Islet precursor cell (in vitro differentiated cells): ENCODE measurements around the gene OR10H4.
"Not testable (repeated sequence)": the region's sequence is repeated elsewhere in the genome, so short reads cannot be mapped to it uniquely, and the experiment has no call there.

Experiments used
- DNase-seq: peaks from one replicate; pipeline ENCODE4 v3.0.0-alpha.2; 2018

The OR10H4 gene

DNA sequence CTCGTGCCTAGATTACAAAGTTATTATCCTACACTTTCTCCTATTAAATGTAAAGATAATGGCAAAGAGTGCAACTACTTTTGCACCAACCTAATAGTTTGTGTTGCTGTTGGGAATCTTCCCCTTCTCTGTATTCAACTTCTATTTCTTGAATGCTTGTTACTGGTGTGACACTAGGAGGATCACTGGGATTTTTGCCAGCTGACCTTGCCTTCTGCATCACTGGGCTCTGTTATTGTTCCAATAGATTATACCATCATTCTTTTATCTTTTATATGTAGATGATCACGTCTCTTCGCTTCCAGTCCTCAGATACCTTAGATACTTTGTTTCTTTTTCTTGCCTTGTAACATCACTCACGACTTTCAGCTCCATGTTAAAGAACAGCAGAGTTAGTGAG is 3.5 kb upstream of the OR10H4 start:
- DNase-seq = no peak

DNA sequence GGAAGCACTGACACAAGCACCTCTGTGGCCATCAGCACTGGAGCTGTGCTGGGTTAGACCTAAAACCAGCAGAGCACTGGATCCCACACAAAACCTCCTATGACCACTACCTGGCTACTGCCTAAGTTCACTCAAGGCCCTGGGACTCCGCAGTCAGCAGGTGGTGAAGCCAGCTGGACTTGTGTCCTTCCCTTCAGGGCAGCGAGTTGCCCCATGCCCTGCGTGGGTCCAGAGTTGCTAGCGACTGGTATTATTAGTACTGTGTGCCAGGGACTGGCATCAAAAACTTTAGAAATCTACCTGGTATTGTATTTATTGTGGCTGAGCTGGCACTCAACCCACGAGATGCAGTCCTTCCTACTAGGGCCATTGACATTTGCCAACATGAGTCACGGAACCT is 6.0 kb downstream of the OR10H4 start:
- no peak for DNase-seq

DNA sequence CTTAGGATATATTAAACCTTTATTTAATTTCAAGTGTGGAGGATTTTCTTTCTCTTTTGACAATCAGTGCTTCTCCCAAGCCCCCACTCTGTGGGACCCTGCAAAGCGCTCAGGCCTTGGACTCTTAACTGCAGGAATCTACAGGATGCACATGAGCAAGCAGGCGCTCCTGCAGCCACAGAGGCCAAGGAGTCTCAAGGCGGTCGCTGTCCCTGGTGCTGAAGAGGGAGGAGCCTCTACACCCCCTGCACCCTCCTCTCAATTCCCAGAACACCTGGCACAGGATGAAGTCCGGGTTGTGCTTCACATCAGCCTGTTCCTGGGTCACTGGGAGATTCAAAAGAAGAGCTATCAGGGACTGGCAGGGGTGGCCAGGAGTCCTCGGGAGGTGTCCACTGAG is 13.5 kb downstream of the OR10H4 start:
- no peak for DNase-seq

DNA sequence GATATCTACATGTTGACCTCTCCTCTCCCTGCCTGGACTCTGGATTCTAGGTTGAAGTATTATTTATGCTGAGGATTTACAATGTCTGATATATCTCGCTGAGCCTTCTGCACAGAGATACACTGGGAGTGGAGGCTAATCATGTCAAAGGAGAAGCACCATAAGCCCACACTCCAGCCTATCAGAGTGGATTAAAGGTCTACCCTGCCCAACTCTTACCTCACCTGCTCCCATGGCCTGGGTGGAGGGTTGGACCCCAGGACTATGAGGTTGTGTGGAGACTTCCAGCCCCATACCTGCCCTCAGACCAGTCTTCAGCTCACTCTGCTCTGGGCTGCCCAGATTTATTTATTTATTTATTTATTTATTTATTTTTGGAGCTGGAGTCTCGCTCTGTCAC is 15.4 kb downstream of the OR10H4 start:
- DNase-seq = no peak

DNA sequence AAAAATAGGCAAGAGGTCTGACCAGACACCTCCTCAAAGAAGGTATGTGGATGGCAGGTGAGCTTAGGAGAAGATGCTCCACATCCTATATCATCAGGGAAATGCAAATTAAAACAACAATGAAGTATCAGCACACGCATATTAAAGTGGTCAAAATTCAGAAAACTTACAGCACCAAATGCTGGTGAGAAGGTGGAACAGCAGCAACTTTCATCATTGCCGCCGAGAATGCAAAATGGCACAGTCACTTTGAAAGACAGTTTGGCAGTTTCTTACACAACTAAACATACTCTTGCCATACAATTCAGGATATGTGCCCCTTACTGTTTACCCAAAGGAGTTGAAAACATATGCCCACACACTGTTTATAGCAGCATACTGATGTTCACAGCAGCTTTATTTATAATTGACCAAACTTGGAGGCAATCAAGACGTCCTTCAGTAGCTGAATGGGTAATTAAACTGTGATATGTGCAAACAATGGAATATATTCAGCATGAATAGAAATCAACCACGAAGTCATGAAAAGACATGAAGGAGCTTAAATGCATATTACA is 22.5 kb downstream of the OR10H4 start:
- no peak for DNase-seq

DNA sequence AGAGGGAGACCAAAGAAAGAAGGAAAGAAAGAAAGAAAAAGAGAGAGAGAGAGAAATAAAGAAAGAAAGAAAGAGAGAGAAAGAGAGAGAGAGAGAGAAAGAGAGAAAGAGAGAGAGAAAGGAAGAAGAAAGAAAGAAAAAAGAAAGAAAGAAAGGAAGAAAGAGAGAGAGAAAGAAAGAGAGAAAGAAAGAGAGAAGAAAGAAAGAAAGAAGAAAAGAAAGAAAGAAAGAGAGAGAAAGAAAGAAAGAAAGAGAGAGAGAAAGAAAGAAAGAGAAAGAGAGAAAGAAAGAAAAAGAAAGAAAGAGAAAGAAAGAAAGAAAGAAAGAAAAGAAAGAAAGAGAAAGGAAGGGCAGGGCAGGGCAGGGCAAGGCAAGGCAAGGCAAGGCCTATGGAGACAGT is 23.2 kb downstream of the OR10H4 start:
- DNase-seq = not testable (repeated sequence)

DNA sequence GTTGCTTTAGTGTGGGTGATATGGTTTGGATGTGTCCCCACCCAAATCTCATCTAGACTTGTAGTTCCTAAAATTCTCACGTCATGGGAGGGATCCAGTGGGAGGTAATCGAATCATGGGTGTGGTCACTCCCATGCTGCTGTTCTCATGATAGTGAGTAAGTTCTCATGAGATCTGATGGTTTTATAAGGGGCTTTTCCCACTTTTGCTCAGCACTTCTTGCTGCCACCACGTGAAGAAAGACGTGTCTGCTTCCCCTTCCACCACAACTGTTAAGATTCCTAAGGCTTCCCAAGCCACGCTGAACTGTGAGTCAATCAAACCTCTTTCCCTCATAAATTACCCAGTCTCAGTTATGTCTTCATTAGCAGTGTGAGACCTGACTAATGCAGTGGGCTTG is 26.0 kb downstream of the OR10H4 start:
- DNase-seq = no peak

DNA sequence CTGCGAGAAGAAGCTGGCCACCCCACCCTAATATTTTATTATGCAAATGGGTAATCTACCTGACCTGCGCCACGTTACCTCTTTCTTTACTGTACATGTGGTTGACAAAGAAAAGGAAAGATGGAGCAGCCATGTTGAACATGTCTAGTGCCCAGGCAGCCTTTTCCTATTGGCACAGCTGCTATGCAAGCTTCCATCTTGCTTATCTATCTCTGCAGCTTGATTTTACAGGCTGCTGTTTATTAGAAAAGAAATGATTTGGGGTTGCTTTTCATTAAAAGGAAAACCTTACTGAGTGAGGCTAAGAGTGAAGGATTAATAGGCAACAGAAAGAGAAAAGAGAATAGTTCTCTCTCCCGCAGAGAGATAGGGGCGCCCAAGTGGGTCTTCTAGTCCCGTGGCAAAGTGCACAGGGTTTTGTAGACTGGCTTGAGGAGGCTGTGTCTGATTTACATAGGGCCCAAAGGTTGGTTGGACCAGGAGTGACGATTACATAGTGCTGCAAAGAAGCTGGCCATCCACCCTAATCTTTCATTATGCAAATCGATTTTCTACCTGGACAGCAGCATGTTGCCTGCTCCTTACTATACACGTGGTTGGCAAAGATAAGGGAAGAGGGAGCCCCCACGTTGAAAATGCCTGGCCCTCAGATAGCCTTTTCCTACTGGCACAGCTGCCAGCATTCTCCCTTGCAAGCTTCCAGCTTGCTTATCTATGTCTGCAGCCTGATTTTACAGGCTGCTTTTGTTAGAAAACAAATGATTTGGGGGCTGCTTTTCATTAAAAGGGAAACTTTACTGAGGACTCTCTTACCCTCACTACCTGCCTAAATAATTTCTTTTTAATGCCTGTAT is 28.3 kb downstream of the OR10H4 start:
- DNase-seq = no peak

DNA sequence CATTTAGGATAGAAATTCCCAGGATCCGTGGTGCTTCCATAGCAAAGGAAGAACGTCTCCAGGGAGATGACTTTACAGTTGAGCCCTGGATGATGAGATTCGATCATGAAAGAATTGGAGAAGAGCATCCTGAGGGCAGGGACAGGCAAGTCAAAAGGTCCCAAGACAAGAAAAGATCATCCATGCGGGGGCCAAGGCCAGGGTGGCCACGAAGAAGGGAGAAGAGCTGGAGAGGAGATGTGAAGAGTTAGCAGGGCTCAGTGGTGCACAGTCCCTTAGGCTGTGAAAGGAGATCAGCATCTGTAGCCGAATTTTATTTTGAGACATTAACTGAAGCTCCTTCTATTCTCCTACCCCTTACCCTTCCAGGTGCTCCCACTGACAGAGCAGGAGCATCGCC is 28.9 kb downstream of the OR10H4 start:
- DNase-seq = no peak

DNA sequence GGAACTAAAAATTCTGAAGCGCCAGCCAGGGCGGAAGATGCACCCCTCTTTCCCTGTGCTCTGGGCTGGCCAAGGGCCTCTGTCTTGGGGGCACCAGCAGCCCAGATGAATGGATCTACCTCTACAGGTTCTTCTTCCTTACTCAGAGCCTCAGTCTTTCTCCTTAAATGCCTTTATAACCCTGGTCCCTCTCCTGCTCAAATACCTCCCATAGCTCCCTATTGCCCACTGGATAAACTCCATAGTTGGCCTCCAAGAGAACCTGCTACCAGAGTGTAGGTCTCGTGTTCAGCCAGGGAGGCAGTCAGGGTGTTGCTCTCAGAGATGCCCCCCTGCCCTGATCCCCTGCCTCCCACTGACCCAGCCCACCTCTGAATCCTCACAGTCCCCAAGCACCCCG is 30.5 kb downstream of the OR10H4 start:
- DNase-seq = no peak

DNA sequence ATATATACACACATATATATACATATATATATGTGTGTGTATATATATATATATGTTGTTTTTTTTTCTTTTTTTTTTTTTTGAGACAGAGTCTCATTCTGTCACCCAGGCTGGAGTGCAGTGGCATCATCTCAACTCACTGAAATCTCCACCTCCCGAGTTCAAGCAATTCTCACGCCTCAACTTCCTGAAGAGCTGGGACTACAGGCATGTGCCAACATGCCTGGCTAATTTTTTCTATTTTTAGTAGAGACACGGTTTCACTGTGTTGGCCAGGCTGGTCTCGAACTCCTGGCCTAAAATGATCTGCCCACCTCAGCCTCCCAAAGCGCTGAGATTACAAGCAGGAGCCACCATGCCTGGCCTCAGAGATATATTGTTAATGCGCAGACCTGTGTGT is 37.0 kb downstream of the OR10H4 start:
- DNase-seq = not testable (repeated sequence)

DNA sequence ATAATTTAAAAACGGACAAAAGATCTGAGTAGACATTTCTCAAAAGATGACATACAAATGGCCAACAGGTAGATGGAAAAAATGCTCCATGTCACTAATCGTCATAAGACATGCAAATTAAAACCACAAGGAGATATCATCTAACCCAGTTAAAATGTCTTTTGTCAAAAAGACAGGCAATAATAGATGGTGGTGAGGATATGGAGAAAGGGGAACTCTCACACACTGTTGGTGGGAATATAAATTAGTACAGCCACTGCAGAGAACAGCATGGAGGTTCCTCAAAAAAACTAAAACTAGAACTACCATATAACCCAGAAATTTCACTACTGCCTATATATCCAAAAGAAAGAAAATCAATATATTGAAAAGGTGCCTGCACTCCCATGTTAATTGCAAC is 37.9 kb downstream of the OR10H4 start:
- DNase-seq = no peak

DNA sequence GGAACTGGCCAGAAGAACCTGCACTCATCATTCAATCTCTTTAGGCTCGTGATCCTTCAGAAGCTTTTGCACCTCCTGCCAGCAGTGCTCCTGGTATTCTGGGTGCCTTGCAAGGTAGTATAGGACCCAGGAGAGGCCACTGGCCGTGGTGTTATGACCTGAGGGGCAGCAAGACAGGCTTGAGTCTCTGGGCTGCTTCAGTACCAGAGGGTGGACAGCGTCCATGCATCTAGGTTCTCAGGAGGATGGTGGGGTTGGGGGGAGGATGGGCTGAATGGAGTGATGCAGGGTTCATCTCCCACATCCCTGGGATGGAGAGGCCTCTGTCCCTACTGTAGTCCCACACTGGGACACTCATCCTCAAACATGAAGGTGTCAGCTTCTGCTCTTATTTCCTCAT is 41.1 kb downstream of the OR10H4 start:
- DNase-seq = no peak

DNA sequence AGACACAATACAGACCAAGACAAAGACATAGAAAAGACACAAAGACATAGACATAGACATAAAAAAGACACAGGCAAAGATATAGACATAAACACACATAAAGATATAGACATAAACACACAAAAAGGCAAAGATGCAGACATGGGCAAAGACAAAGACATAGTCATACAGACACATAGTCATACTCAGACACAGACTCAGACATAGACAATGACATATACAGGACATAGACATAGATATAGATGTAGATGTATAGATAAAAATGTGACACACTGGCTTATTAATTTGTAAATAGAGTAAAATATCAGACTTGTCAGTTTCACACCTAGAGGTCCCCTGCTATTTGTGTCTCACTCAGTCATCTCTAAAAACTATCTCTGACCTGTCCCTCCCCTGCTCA is 42.8 kb downstream of the OR10H4 start:
- no peak for DNase-seq

DNA sequence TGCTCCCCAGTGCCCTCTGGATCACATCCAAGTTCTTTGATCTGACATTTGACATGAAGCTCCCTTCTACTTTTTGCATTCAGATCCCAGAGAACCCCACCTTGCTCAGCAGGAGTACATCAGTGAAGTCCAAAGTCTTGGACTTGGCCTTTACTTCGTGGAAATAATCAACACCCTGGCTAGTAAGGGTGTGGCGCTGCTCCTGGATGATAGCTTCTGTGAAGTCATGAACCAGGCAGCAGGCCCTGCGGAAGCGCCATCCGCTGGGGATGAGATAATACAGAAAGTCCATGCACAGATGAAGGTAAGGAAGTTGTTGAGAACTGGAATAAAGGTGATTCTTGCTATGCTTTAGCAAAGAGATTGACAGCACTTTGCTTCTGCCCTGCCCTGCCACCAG is 43.2 kb downstream of the OR10H4 start:
- DNase-seq = no peak

DNA sequence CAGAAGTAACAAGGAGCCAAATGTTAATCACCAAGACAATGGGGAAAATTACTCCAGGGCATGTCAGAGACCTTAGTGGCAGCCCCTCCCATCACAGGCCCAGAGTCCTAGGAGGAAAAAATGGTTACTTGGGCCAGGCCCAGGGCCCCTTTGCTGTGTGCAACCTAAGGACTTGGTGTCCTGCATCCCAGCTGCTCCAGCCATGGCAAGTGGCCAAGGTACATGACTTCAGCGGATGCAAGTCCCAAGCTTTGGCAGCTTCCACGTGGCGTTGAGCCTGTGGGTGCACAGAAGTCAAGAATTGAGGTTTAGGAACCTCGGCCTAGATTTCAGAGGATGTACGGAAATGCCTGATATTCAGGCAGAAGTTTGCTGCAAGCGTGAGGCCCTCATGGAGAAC is 46.7 kb downstream of the OR10H4 start:
- DNase-seq = no peak

DNA sequence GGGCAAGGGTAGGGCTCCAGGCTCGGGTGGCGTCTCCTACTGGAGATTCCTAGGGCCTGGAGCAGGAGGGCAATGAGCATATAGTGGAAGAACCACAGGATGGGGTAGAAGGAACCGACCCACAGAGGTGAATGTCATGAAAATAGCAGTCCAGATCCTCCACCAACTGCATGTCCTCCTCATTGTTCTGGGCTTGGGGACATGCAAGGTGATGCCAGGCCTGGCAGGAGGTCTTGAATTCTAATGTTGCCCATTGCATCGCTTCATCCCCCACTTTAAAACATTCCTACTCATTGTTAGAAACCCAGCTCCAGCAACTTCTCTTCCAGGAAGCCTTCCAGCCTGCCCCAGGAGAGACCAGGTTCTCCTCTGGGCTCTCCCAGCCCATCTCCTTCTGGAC is 49.4 kb downstream of the OR10H4 start:
- no peak for DNase-seq
